ENCODE measurements around the gene ARID3A. TPM values are rescaled to one million over a fixed set of nuclear protein-coding genes. Genes with fewer than 3 reads are reported as not detected.
A peak's percentile ranks its signal among the peaks of the same experiment; 100 is the strongest.

ARID3A gene
- total and polyA plus RNA-seq, 2 donors (not counting 3 experiments of a cell fraction or from before 2014, with no cell fraction given) = 5.4 to 13.2 TPM

GRCh38 chr19:1016647-1017114 lies 90.8 kb downstream of the ARID3A start:
- CTCF ChIA-PET = interaction anchor here (1.4 kb wide), 1 partner anchor 33 kb away, joined by 5 read pairs; the partner anchor contains the start of gene WDR18
- Histone ChIP-seq H3K9me1 (replicated peaks; ENCODE audit: control insufficient read depth, extremely low read depth, insufficient read depth, low read length) (no peaks in the 10 kb centered on the region), H3K27ac (ENCODE audit: insufficient read depth, low read depth, low read length) (peak overlapping the region; percentile 43), H3K36me3 (ENCODE audit: control insufficient read depth in 2 of 2, extremely low read depth in 1 of 2, insufficient read depth in 2 of 2, low read length in 2 of 2) (peaks cover 5 to 19% of the 10 kb centered on the region in 2 experiments), H3K27me3 (ENCODE audit: control insufficient read depth in 2 of 2, insufficient read depth in 2 of 2, low read length in 2 of 2) (no peaks in the 10 kb centered on the region), H2AFZ (ENCODE audit: low read depth, low read length) (no peak overlapping the region), H3K79me2 (ENCODE audit: control insufficient read depth, insufficient read depth, low read length) (peaks cover 78% of the 10 kb centered on the region), H3K4me1 (ENCODE audit: control insufficient read depth, extremely low read depth, insufficient read depth, low read length) (peaks cover 40% of the 10 kb centered on the region), H3K9me3 (replicated peaks; ENCODE audit: control insufficient read depth, insufficient read depth, low read length) (no peaks in the 10 kb centered on the region), H3K4me2 (ENCODE audit: insufficient read depth, low read length) (peak overlapping the region; percentile 9), H3K9ac (replicated peaks; ENCODE audit: extremely low read depth, insufficient read depth, low read length) (peak overlapping the region; percentile 32), H4K20me1 (replicated peaks; ENCODE audit: control insufficient read depth, extremely low read depth, insufficient read depth, low read length) (no peaks in the 10 kb centered on the region), H3K4me3 (replicated peaks in 1 of 3; ENCODE audit: insufficient read depth in 1 of 3, low read depth in 1 of 3, low read length in 3 of 3) (no peak overlapping the region)
- peak; percentile 51 for DNase-seq (ENCODE audit: low read depth, low spot score)
- dilution Hi-C loops (cut with MboI; ENCODE audit: extremely low pct_ligation_motif_present, low sequenced_read_pairs) = no loop called here
- peak; percentile 53 for FAIRE-seq
- no peak for TF ChIP-seq EZH2 (IDR thresholded peaks at IDR 0.05; ENCODE audit: borderline replicate concordance, low read depth, low read length, severe bottlenecking)
- no peak for TF ChIP-seq JUN (IDR thresholded peaks at IDR 0.05; ENCODE audit: borderline replicate concordance, insufficient read depth, insufficient read length, low read depth)
- TF ChIP-seq CTCF (IDR thresholded peaks at IDR 0.05; ENCODE audit: extremely low read depth in 1 of 2, insufficient read depth in 1 of 2, low read depth in 1 of 2, low read length in 2 of 2) = no peak
- TF ChIP-seq POLR2AphosphoS5 (IDR thresholded peaks at IDR 0.05; ENCODE audit: insufficient read depth, low read depth, low read length) = peak; percentile 38
- BruUV-seq (replicated peaks) = no TSS peak
- intact Hi-C loops (cut with micrococcal nuclease) = no loop called here
- POLR2A ChIA-PET = interaction anchor here (0.9 to 1.2 kb wide), 2 partner anchors 9 to 10 kb away, joined by 3 to 4 read pairs; no protein-coding TSS in a partner anchor
